CD4-positive, CD25-positive, alpha-beta regulatory T cell (primary cell): ENCODE data around the gene PEX11A. TPM values are rescaled to one million over a fixed set of nuclear protein-coding genes. Genes with fewer than 3 reads are reported as not detected.

ENCODE experiments used
- ATAC-seq, 2 donors: fragments of 150-1000 bp; cut with Tn5 transposase; one replicate each; pipeline ENCODE4 v1.10.0; 2021; ENCODE audit warnings: low read depth in 2 of 2, moderate number of reproducible peaks in 2 of 2, moderate library complexity in 1 of 2
- DNase-seq, 3 donors: peaks; one replicate each; pipeline versions ENCODE4 v3.0.0 to v3.0.0-alpha.2; 2012 to 2022; ENCODE audit warnings: mixed read lengths in 1 of 3
- H3K27ac ChIP-seq: one replicate; pipeline ENCODE4 v1.7.0; 2013; ENCODE audit warnings: mild to moderate bottlenecking, low read length; ENCODE audit not compliant: insufficient read depth, poor library complexity, severe bottlenecking
- H3K27me3 ChIP-seq: one replicate; pipeline ENCODE4 v1.7.0; 2013; ENCODE audit warnings: low read length; ENCODE audit not compliant: control insufficient read depth, insufficient read depth
- H3K36me3 ChIP-seq: one replicate; pipeline ENCODE4 v1.7.0; 2013; ENCODE audit warnings: mild to moderate bottlenecking, low read length, moderate library complexity; ENCODE audit not compliant: control insufficient read depth, insufficient read depth
- H3K4me1 ChIP-seq: 2 replicates; pipeline ENCODE4 v1.7.0; 2013; ENCODE audit warnings: mild to moderate bottlenecking, low read length; ENCODE audit not compliant: insufficient read depth, control insufficient read depth, poor library complexity, severe bottlenecking
- H3K4me3 ChIP-seq: one replicate; pipeline ENCODE4 v1.7.0; 2013; ENCODE audit warnings: low read depth, mild to moderate bottlenecking, low read length, moderate library complexity
- H3K9me3 ChIP-seq, 2 experiments: 1 replicate in 1 of 2; 2 replicates in 1 of 2; pipeline ENCODE4 v1.7.0; 2013; ENCODE audit warnings: low read length in 2 of 2, mild to moderate bottlenecking in 1 of 2, moderate library complexity in 1 of 2; ENCODE audit not compliant: control insufficient read depth in 2 of 2
- H3K27ac Mint-ChIP-seq, 3 donors: one replicate each; pipeline ENCODE4 v1.8.0; 2020 to 2022; ENCODE audit warnings: mild to moderate bottlenecking in 3 of 3, mixed read lengths in 3 of 3, moderate library complexity in 2 of 3
- H3K27me3 Mint-ChIP-seq: one replicate; pipeline ENCODE4 v1.8.0; 2022; ENCODE audit warnings: mild to moderate bottlenecking, mixed read lengths
- H3K36me3 Mint-ChIP-seq: one replicate; pipeline ENCODE4 v1.8.0; 2020; ENCODE audit warnings: mixed read lengths
- H3K4me1 Mint-ChIP-seq, 4 donors: one replicate each; pipeline ENCODE4 v1.8.0; 2020 to 2022; ENCODE audit warnings: mixed read lengths in 4 of 4, mild to moderate bottlenecking in 1 of 4
- H3K4me3 Mint-ChIP-seq, 4 donors: one replicate each; pipeline ENCODE4 v1.8.0; 2020 to 2022; ENCODE audit warnings: mild to moderate bottlenecking in 4 of 4, mixed read lengths in 4 of 4, moderate library complexity in 3 of 4
- H3K9me3 Mint-ChIP-seq, 7 donors: one replicate each; pipeline ENCODE4 v1.8.0; 2020 to 2022; ENCODE audit warnings: mixed read lengths in 7 of 7, mild to moderate bottlenecking in 3 of 7, moderate library complexity in 2 of 7
- polyA plus RNA-seq, 4 donors: library from polyadenylated mRNA; unstranded; fragments of 300-500 nt; fragmentation: Illumina TruSeq; gene quantifications; one replicate each; pipeline ENCODE4 v1.2.3, GENCODE V29; 2021
- total RNA-seq: library from RNA; stranded (reverse); gene quantifications from one replicate; pipeline ENCODE4 v1.2.3, GENCODE V29; 2022

The PEX11A gene
- total RNA-seq (1.2 TPM), polyA plus RNA-seq (1 to 10 TPM in 3 of 4 donors, not detected in 1; 1.5 to 3.7 (median 1.9) TPM)

- Histone ChIP-seq H3K4me1 (peaks cover 16% of the 10 kb centered on the region), H3K9me3 (no peaks in the 10 kb centered on the region), H3K27ac (no peak within 1 kb of the TSS), H3K36me3 (no peaks in the 10 kb centered on the region), H3K27me3 (no peaks in the 10 kb centered on the region), H3K4me3 (peak within 1 kb of the TSS; percentile 78)
- Mint-ChIP-seq H3K27ac (peak within 1 kb of the TSS; percentile 64 to 89 (median 89)), H3K9me3 (no peaks in the 10 kb centered on the region), H3K27me3 (peaks cover 29% of the 10 kb centered on the region), H3K4me1 (peaks cover 9 to 20% (median 11%) of the 10 kb centered on the region in 4 donors), H3K36me3 (peaks cover 1% of the 10 kb centered on the region), H3K4me3 (peak within 1 kb of the TSS; percentile 85 to 98 (median 92))
- DNase-seq (peak; percentile 58 to 84 (median 78)), ATAC-seq (peak; percentile 77 to 86)
Measured at GRCh38 chr15:89690276-89691218, at the start of gene PEX11A, which contains the start of gene WDR93. Gene PEX11A, minus strand, starts transcription at chr15:89690754. Its CDS starts 122 bp downstream, at chr15:89690632. Gene WDR93, plus strand, starts transcription at chr15:89690811. Its CDS starts 10,936 bp downstream, at chr15:89701747.

- Histone ChIP-seq H3K27ac (no peak overlapping the region), H3K36me3 (no peaks in the 10 kb centered on the region), H3K4me3 (no peak overlapping the region), H3K4me1 (no peaks in the 10 kb centered on the region), H3K27me3 (no peaks in the 10 kb centered on the region), H3K9me3 (no peaks in the 10 kb centered on the region)
- Mint-ChIP-seq H3K4me1 (peaks cover 0 to 3% (median 0%) of the 10 kb centered on the region in 4 donors), H3K36me3 (peaks cover 3% of the 10 kb centered on the region), H3K27me3 (peaks cover 8% of the 10 kb centered on the region), H3K9me3 (peaks cover 0 to 1% (median 0%) of the 10 kb centered on the region in 7 donors), H3K27ac (no peak overlapping the region), H3K4me3 (peak overlapping the region in 1 of 4 donors; percentile 3)
- DNase-seq (peak; percentile 36 to 76 (median 67)), ATAC-seq (peak; percentile 75)
Measured at GRCh38 chr15:89740137-89740536, 49.6 kb upstream of the PEX11A start.

GRCh38 chr15:89735773-89736172 is 45.2 kb upstream of the PEX11A start:
- Mint-ChIP-seq H3K27ac (peak overlapping the region in 1 of 3 donors; percentile 50), H3K27me3 (peaks cover 17% of the 10 kb centered on the region), H3K4me3 (no peak overlapping the region)

GRCh38 chr15:89732451-89733172 is 42.1 kb upstream of the PEX11A start:
- peak overlapping the region in 1 of 3 donors; percentile 11 for H3K27ac Mint-ChIP-seq

More at GRCh38 chr15:89735773-89736172, 45.2 kb upstream of the PEX11A start:
- peaks cover 3% of the 10 kb centered on the region for H3K36me3 Mint-ChIP-seq
- H3K9me3 ChIP-seq = no peaks in the 10 kb centered on the region
- H3K4me1 ChIP-seq = no peaks in the 10 kb centered on the region
- ATAC-seq = no peak
- H3K9me3 Mint-ChIP-seq = peaks cover 0 to 1% (median 0%) of the 10 kb centered on the region in 7 donors
- H3K27ac ChIP-seq = no peak overlapping the region
- no peak overlapping the region for H3K4me3 ChIP-seq
- no peaks in the 10 kb centered on the region for H3K27me3 ChIP-seq
- H3K4me1 Mint-ChIP-seq = peaks cover 0 to 3% (median 0%) of the 10 kb centered on the region in 4 donors
- no peaks in the 10 kb centered on the region for H3K36me3 ChIP-seq
- DNase-seq = no peak

GRCh38 chr15:89731275-89731674 is 40.7 kb upstream of the PEX11A start:
- peaks cover 13% of the 10 kb centered on the region for H3K27me3 Mint-ChIP-seq
- H3K9me3 Mint-ChIP-seq = no peaks in the 10 kb centered on the region
- DNase-seq (no peak), ATAC-seq (no peak)
- H3K4me1 Mint-ChIP-seq = no peaks in the 10 kb centered on the region
- Histone ChIP-seq H3K36me3 (no peaks in the 10 kb centered on the region), H3K4me3 (no peak overlapping the region), H3K4me1 (no peaks in the 10 kb centered on the region), H3K27ac (no peak overlapping the region), H3K27me3 (peaks cover 3% of the 10 kb centered on the region), H3K9me3 (no peaks in the 10 kb centered on the region)
- H3K4me3 Mint-ChIP-seq = no peak overlapping the region
- no peak overlapping the region for H3K27ac Mint-ChIP-seq
- peaks cover under 1% of the 10 kb centered on the region for H3K36me3 Mint-ChIP-seq

More at GRCh38 chr15:89732451-89733172, 42.1 kb upstream of the PEX11A start:
- no peak overlapping the region for H3K27ac ChIP-seq
- no peaks in the 10 kb centered on the region for H3K4me1 ChIP-seq
- H3K27me3 ChIP-seq = peaks cover 3% of the 10 kb centered on the region
- Mint-ChIP-seq H3K9me3 (no peaks in the 10 kb centered on the region), H3K4me1 (no peaks in the 10 kb centered on the region), H3K27me3 (peaks cover 13% of the 10 kb centered on the region), H3K4me3 (no peak overlapping the region), H3K36me3 (peaks cover 3% of the 10 kb centered on the region)
- H3K4me3 ChIP-seq = no peak overlapping the region
- no peaks in the 10 kb centered on the region for H3K9me3 ChIP-seq
- ATAC-seq = no peak
- H3K36me3 ChIP-seq = no peaks in the 10 kb centered on the region
- DNase-seq = no peak

GRCh38 chr15:89728254-89728653 is 37.7 kb upstream of the PEX11A start:
- no peak for DNase-seq
- no peaks in the 10 kb centered on the region for H3K4me1 ChIP-seq
- no peak overlapping the region for H3K27ac Mint-ChIP-seq
- H3K36me3 Mint-ChIP-seq = no peaks in the 10 kb centered on the region
- H3K27me3 Mint-ChIP-seq = peaks cover 5% of the 10 kb centered on the region
- ATAC-seq = no peak
- H3K4me1 Mint-ChIP-seq = no peaks in the 10 kb centered on the region
- H3K27me3 ChIP-seq = peaks cover 3% of the 10 kb centered on the region
- H3K9me3 Mint-ChIP-seq = peaks cover 0 to 5% (median 2%) of the 10 kb centered on the region in 7 donors
- no peaks in the 10 kb centered on the region for H3K36me3 ChIP-seq
- no peak overlapping the region for H3K27ac ChIP-seq
- peaks cover 4 to 6% of the 10 kb centered on the region in 2 experiments for H3K9me3 ChIP-seq
- no peak overlapping the region for H3K4me3 ChIP-seq
- H3K4me3 Mint-ChIP-seq = no peak overlapping the region

GRCh38 chr15:89725064-89725463 is 34.5 kb upstream of the PEX11A start:
- Mint-ChIP-seq H3K36me3 (no peaks in the 10 kb centered on the region), H3K4me3 (no peak overlapping the region), H3K27ac (no peak overlapping the region), H3K27me3 (peaks cover 15% of the 10 kb centered on the region), H3K9me3 (peaks cover 0 to 5% (median 2%) of the 10 kb centered on the region in 7 donors), H3K4me1 (no peaks in the 10 kb centered on the region)
- Histone ChIP-seq H3K4me3 (no peak overlapping the region), H3K4me1 (no peaks in the 10 kb centered on the region), H3K27me3 (peaks cover 6% of the 10 kb centered on the region), H3K36me3 (no peaks in the 10 kb centered on the region), H3K27ac (no peak overlapping the region), H3K9me3 (peaks cover 4 to 6% of the 10 kb centered on the region in 2 experiments)
- DNase-seq (no peak), ATAC-seq (no peak)
